Suprapubic skin (tissue), 4 donors: ENCODE measurements around the gene WDR43. TPM values are rescaled to one million over a fixed set of nuclear protein-coding genes. Genes with fewer than 3 reads are reported as not detected.

Source experiments
- DNase-seq, 2 donors: peaks; one replicate each; pipeline ENCODE4 v3.0.0-alpha.2; 2019; ENCODE audit warnings: low spot score in 2 of 2
- H3K27ac ChIP-seq: fragments of 200-600 bp; sonication (generic); one replicate; pipeline ENCODE4 v1.5.1; 2019
- H3K27me3 ChIP-seq: fragments of 200-600 bp; sonication (generic); one replicate; pipeline ENCODE4 v1.5.1; 2019
- H3K36me3 ChIP-seq: fragments of 200-600 bp; sonication (generic); one replicate; pipeline ENCODE4 v1.5.1; 2019
- H3K4me1 ChIP-seq: fragments of 200-600 bp; sonication (generic); one replicate; pipeline ENCODE4 v1.5.1; 2019
- H3K4me3 ChIP-seq: fragments of 200-600 bp; sonication (generic); one replicate; pipeline ENCODE4 v1.5.1; 2019; ENCODE audit warnings: mild to moderate bottlenecking
- H3K9me3 ChIP-seq: fragments of 200-600 bp; sonication (generic); one replicate; pipeline ENCODE4 v1.5.1; 2019
- EP300 ChIP-seq: sonication (generic); formaldehyde crosslinking; IDR thresholded peaks from one replicate; pipeline ENCODE4 v1.6.1; 2017; ENCODE audit warnings: antibody characterized with exemption
- POLR2A ChIP-seq, 2 donors: fragments of 450-650 bp; IDR thresholded peaks; one replicate each; pipeline ENCODE4 v1.6.1; 2017; ENCODE audit warnings: antibody characterized with exemption in 2 of 2, mild to moderate bottlenecking in 2 of 2, moderate library complexity in 2 of 2
- POLR2AphosphoS5 ChIP-seq, 3 donors: sonication (generic); formaldehyde crosslinking; IDR thresholded peaks; one replicate each; pipeline ENCODE4 v1.6.1; 2017; ENCODE audit warnings: antibody characterized with exemption in 3 of 3
- WGBS: methylation state at CpG from one replicate; pipeline ENCODE4 v1.1.5; 2018; 5-methylcytosine and 5-hydroxymethylcytosine counted together
- total RNA-seq, 4 donors: library from RNA; depleted of rRNA; stranded (reverse); fragments of >200 nt; gene quantifications; one replicate each; pipeline ENCODE4 v1.1.0, GENCODE V29; 2016
- TF ChIP-seq, protein P1 (sequence below), 2 donors: fragments of 200-600 bp in 1 of 2; fragments of 450-650 bp in 1 of 2; sonication (generic) in 1 of 2; IDR thresholded peaks; one replicate each; pipeline ENCODE4 v1.5.1; 2016 to 2019; ENCODE audit warnings: antibody characterized with exemption in 2 of 2, mild to moderate bottlenecking in 1 of 2, moderate library complexity in 1 of 2

The WDR43 gene
- total RNA-seq, 4 donors from 2014 or later = 49.3 to 92.5 (median 62.2) TPM

DNA sequence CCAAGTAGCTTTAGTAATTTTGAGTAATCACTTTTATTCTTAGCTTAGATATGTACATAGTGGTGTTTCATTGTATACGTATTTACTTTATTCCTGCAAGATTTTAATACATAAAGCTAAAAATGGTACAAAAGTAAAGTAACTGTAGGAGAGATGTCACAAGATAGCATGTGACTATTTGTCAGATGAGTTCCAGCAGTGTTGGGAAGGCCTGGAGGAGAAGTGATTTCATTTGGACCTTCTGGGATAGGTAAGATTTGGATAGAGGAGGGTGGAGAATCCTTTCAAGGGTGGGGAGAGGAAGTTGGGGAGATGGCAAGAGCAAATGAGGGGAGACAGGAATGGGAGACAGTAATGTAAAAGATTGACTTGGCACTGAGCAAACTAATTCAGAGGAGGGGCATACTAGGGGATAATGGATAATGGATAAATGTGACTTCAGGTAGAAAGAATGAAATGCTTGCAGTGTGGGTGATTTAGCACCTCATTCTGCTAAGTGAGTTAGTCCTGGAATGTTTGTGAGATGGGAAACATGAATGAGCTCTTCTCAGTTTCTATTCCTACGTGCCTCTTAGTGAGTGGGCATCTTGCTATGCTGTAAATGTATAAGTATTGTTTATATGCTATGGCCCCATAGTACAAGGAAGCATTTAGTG lies 10.5 kb downstream of the WDR43 start:
- H3K4me3 ChIP-seq = no peak overlapping the region
- H3K9me3 ChIP-seq = no peaks in the 10 kb centered on the region
- no peak for DNase-seq
- TF ChIP-seq POLR2AphosphoS5 (IDR thresholded peaks at IDR 0.05) = no peak
- TF ChIP-seq, protein P1, sequence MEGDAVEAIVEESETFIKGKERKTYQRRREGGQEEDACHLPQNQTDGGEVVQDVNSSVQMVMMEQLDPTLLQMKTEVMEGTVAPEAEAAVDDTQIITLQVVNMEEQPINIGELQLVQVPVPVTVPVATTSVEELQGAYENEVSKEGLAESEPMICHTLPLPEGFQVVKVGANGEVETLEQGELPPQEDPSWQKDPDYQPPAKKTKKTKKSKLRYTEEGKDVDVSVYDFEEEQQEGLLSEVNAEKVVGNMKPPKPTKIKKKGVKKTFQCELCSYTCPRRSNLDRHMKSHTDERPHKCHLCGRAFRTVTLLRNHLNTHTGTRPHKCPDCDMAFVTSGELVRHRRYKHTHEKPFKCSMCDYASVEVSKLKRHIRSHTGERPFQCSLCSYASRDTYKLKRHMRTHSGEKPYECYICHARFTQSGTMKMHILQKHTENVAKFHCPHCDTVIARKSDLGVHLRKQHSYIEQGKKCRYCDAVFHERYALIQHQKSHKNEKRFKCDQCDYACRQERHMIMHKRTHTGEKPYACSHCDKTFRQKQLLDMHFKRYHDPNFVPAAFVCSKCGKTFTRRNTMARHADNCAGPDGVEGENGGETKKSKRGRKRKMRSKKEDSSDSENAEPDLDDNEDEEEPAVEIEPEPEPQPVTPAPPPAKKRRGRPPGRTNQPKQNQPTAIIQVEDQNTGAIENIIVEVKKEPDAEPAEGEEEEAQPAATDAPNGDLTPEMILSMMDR (IDR thresholded peaks at IDR 0.05) = no peak
- TF ChIP-seq EP300 = no peak
- TF ChIP-seq POLR2A (IDR thresholded peaks at IDR 0.05) = no peak
- no peaks in the 10 kb centered on the region for H3K4me1 ChIP-seq
- H3K27ac ChIP-seq = no peak overlapping the region
- peaks cover 40% of the 10 kb centered on the region for H3K36me3 ChIP-seq
- 46% methylated on average over 2 of the region's 2 CpGs for WGBS
- no peaks in the 10 kb centered on the region for H3K27me3 ChIP-seq

DNA sequence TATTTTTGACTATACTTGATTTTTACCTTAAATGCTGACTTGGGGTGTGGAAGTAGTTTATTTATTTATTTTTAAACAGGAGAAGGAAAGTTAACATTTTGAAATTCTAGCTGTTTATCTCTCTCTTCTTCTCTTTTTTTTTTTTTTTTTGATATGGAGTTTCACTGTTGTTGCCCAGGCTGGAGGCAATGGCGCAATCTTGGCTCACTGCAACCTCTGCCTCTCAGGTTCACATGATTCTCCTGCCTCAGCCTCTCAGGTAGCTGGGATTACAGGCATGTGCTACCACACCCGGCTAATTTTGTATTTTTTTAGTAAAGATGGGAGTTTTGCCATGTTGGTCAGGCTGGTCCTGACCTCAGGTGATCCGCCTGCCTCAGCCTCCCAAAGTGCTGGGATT lies 11.1 kb downstream of the WDR43 start:
- Histone ChIP-seq H3K4me1 (no peaks in the 10 kb centered on the region), H3K27ac (no peak overlapping the region), H3K9me3 (no peaks in the 10 kb centered on the region), H3K27me3 (no peaks in the 10 kb centered on the region), H3K36me3 (peaks cover 43% of the 10 kb centered on the region), H3K4me3 (no peak overlapping the region)
- TF ChIP-seq POLR2AphosphoS5 (IDR thresholded peaks at IDR 0.05) = no peak
- TF ChIP-seq, protein P1 (IDR thresholded peaks at IDR 0.05) = no peak
- no peak for TF ChIP-seq POLR2A (IDR thresholded peaks at IDR 0.05)
- no peak for TF ChIP-seq EP300
- no peak for DNase-seq
- 88% methylated on average over 3 of the region's 3 CpGs for WGBS

DNA sequence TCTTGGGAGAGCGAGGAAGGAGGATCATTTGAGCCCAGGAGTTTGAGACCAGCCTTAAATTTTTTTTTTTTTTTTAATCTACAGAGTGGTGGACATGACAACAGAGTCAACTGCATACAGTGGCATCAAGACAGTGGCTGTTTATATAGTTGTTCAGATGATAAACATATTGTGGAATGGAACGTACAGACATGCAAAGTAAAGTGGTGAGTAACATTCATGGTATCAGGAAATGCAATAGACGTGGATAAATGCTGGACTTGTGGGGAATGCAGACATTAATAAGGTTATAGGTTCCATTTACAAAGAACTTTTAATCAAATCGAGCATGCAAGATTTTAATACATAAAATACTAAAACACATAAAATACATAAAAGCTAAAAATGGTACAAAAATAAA lies 11.9 kb downstream of the WDR43 start:
- Histone ChIP-seq H3K4me1 (no peaks in the 10 kb centered on the region), H3K4me3 (no peak overlapping the region), H3K36me3 (peaks cover 43% of the 10 kb centered on the region), H3K27ac (no peak overlapping the region), H3K27me3 (no peaks in the 10 kb centered on the region), H3K9me3 (no peaks in the 10 kb centered on the region)
- 88% methylated on average over 4 of the region's 4 CpGs for WGBS
- TF ChIP-seq POLR2AphosphoS5 (IDR thresholded peaks at IDR 0.05) (no peak), EP300 (no peak), POLR2A (IDR thresholded peaks at IDR 0.05) (no peak)
- TF ChIP-seq, protein P1 (IDR thresholded peaks at IDR 0.05) = no peak
- DNase-seq = no peak

DNA sequence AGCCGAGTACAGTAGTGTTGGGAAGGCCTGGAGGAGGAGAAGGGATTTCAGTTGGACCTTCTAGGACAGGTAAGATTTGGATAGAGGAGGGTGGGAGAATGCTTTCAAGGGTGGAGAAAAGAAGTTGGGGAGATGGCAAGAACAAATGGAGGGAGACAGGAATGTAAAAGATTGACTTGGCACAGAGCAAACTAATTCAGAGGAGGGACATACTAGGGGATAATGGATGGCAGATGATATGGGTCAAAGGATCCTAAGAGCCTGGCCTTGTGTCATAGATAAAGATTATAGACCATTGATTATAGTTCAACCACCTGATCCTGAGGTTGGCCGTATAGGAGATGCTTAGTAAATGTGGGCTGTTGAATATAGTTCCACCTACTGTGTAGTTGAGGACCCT lies 12.4 kb downstream of the WDR43 start:
- Histone ChIP-seq H3K36me3 (peaks cover 47% of the 10 kb centered on the region), H3K4me3 (no peak overlapping the region), H3K27me3 (no peaks in the 10 kb centered on the region), H3K9me3 (no peaks in the 10 kb centered on the region), H3K4me1 (no peaks in the 10 kb centered on the region), H3K27ac (no peak overlapping the region)
- TF ChIP-seq POLR2A (IDR thresholded peaks at IDR 0.05) (no peak), EP300 (no peak), POLR2AphosphoS5 (IDR thresholded peaks at IDR 0.05) (no peak)
- TF ChIP-seq, protein P1 (IDR thresholded peaks at IDR 0.05) = no peak
- WGBS = 98% methylated on average over 2 of the region's 2 CpGs
- no peak for DNase-seq

DNA sequence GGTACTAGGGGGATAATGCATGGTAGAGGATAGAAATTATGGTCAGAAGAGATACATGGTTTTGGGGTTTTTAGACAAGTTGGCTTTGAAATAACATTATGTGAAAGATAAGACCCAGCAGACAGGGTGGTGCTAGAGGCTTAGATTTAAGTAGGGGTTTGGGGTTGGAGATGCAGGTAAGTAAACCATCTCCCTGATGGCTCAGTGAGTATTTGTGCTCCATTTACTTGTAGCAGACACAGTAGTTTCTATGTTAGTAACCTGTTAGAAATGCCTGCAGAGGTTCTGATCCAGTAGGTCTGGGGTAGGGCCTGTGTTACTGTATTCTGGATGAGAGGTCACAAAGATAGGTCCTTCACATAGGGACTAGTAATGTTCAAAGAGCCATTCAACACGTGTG lies 13.7 kb downstream of the WDR43 start:
- Histone ChIP-seq H3K27ac (no peak overlapping the region), H3K9me3 (no peaks in the 10 kb centered on the region), H3K36me3 (peaks cover 54% of the 10 kb centered on the region), H3K27me3 (no peaks in the 10 kb centered on the region), H3K4me3 (no peak overlapping the region), H3K4me1 (no peaks in the 10 kb centered on the region)
- WGBS = 0% methylated on average over 1 of the region's 1 CpG
- DNase-seq = no peak
- no peak for TF ChIP-seq EP300
- TF ChIP-seq, protein P1 (IDR thresholded peaks at IDR 0.05) = no peak
- TF ChIP-seq POLR2AphosphoS5 (IDR thresholded peaks at IDR 0.05) = no peak
- no peak for TF ChIP-seq POLR2A (IDR thresholded peaks at IDR 0.05)
